ENCODE results near the gene TNFRSF4.

TNFRSF4 gene

DNA sequence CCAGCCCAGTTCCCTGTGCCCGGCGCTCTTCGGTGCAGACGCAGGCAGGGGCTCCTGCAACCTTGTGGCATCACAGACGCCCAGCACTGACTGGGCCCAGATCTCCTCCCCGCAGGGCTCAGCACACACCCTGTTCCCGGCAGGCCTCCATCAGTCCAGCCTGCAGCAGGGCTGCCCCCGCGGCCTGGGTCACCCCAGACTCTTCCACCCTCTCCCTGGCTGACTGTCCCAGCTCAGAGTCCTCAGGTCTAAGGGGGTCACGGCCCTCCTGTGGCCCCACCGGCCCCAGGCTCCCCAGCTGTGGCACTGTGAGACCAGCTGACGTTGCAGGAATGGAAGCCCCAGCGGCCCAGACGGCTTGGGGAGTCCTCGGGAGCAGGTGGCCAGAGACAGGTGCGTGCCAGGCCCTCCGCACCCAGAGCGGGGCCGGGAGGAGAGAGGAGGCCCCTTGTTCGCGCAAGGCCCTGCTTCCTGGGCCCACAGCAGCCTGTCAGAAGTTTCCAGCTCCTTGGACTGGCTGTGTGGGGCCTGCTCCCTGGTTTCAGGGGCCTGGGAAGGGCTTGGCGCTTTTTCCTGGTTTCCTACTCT is 22.3 kb upstream of the TNFRSF4 start:
- Histone ChIP-seq H3K4me1 (ENCODE audit: control insufficient read depth, insufficient read depth, low read length) (no peaks in the 10 kb centered on the region), H3K9ac (ENCODE audit: low read depth, low read length) (no peak overlapping the region), H3K27me3 (ENCODE audit: control insufficient read depth, insufficient read depth, low read length) (no peaks in the 10 kb centered on the region), H3K36me3 (ENCODE audit: control insufficient read depth, insufficient read depth, low read length) (peaks cover 7% of the 10 kb centered on the region), H3K9me3 (ENCODE audit: control insufficient read depth, insufficient read depth, low read length) (no peaks in the 10 kb centered on the region), H3K4me3 (ENCODE audit: low read depth, low read length) (no peak overlapping the region)

DNA sequence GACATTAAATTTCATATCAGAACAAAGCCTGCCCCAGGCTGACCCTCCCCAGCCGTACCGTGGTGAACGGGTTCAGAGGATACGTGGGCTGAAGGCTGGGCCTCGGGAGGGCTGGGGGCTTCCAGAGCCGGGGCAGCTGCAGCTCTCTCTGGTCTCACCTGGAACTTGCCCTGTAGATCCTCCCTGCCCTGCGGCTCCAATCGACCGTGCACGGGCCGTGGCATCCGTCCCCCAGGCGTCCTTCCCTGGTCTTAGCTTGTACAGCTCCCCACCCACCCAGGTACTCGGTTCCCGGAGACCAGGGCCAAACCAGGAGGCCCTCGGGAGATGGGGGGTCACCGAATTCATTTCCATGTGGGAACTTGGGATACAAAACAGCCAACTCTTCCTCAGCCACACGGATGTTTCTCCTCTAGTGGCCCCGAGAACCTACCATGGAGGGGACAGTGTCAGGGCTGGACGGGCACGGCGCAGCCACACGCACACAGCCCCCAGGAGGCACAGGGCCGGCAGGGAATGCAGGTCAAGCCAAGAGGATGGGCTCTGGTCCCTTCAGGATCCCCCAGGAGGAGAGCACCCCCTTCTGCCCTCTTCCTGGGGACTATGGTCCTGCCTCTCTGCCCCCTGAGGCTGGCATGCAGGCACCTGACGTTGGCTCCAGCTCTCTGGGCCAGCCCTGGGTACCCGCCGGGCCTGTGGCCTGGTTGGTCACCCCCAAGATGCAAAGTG is 21.2 kb upstream of the TNFRSF4 start:
- no peaks in the 10 kb centered on the region for H3K4me1 ChIP-seq (ENCODE audit: control insufficient read depth, insufficient read depth, low read length)
- H3K9me3 ChIP-seq (ENCODE audit: control insufficient read depth, insufficient read depth, low read length) = no peaks in the 10 kb centered on the region
- peaks cover 5% of the 10 kb centered on the region for H3K36me3 ChIP-seq (ENCODE audit: control insufficient read depth, insufficient read depth, low read length)
- H3K9ac ChIP-seq (ENCODE audit: low read depth, low read length) = no peak overlapping the region
- H3K4me3 ChIP-seq (ENCODE audit: low read depth, low read length) = no peak overlapping the region
- no peaks in the 10 kb centered on the region for H3K27me3 ChIP-seq (ENCODE audit: control insufficient read depth, insufficient read depth, low read length)

DNA sequence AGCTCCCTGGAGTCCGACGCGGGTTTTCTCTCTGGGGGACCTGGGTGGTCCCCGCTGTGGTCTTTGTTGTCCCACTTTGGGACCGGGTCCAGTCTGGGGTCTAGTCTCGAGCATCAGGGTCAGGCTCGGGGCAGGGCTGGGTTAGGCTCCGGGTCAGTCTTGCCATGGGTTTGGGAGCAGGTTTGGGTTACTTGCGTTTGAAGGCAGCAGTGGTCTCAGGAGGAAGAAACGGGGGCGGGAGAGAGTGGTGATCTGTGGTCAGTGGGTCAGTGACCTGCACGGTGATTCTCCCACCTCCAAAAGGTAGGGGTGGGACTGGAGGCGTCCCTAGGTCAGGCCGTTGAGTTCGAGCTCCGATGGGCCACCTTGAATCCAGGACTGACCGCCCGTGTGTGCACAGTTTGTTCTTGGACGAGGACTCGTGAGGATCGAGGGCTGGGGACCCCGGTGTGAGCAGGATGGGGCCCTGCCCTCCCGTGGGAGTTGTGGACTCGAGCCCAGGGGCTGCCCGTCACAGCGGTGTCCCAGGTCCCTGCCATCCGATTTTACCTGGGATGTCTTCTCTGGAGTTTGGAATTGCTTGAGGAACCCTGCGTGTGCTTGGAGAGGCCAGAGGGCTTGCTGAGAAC is 20.3 kb upstream of the TNFRSF4 start:
- Histone ChIP-seq H3K4me3 (ENCODE audit: low read depth, low read length) (no peak overlapping the region), H3K9me3 (ENCODE audit: control insufficient read depth, insufficient read depth, low read length) (no peaks in the 10 kb centered on the region), H3K9ac (ENCODE audit: low read depth, low read length) (no peak overlapping the region), H3K36me3 (ENCODE audit: control insufficient read depth, insufficient read depth, low read length) (peaks cover 7% of the 10 kb centered on the region), H3K4me1 (ENCODE audit: control insufficient read depth, insufficient read depth, low read length) (no peaks in the 10 kb centered on the region), H3K27me3 (ENCODE audit: control insufficient read depth, insufficient read depth, low read length) (no peaks in the 10 kb centered on the region)

DNA sequence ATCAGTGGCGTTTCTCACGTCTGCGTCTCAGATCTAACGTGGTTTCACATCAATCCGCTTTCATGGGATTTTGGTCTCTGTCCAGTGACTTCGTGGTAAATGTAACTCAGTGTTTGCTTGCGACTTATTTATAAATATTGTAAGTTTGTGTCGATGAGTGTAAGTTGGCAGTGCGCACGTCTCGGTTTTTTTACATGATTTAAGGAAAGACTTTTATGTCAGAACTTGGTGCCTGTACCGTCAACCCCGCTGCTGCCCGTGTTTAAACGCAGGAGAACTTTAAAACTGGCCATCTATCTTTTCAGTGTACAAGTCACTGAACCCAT is 19.6 kb upstream of the TNFRSF4 start:
- no peak overlapping the region for H3K4me3 ChIP-seq (ENCODE audit: low read depth, low read length)

DNA sequence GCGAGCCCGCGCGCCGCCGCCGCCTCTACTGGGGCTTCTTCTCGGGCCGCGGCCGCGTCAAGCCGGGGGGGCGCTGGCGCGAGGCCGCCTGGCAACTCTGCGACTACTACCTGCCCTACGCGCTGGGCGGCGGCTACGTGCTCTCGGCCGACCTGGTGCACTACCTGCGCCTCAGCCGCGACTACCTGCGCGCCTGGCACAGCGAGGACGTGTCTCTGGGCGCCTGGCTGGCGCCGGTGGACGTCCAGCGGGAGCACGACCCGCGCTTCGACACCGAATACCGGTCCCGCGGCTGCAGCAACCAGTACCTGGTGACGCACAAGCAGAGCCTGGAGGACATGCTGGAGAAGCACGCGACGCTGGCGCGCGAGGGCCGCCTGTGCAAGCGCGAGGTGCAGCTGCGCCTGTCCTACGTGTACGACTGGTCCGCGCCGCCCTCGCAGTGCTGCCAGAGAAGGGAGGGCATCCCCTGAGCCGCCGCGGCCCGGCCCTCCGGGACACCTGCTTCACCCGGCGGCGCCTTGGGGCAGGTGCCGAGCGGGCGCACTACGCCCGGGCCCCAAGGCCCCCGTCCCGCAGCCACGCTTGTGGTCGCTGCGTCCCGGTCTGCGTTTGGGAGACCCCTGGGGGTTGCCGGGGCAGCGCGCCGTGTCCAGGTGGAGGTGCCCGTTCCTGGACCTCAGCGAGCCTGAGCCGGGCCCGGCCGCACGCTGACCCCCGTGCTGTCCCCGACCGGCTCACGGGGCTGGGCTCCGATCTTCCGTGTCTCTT is 19.0 kb upstream of the TNFRSF4 start:
- Histone ChIP-seq H3K9ac (ENCODE audit: low read depth, low read length) (no peak overlapping the region), H3K9me3 (ENCODE audit: control insufficient read depth, insufficient read depth, low read length) (no peaks in the 10 kb centered on the region), H3K27me3 (ENCODE audit: control insufficient read depth, insufficient read depth, low read length) (no peaks in the 10 kb centered on the region), H3K36me3 (ENCODE audit: control insufficient read depth, insufficient read depth, low read length) (peaks cover 10% of the 10 kb centered on the region), H3K4me1 (ENCODE audit: control insufficient read depth, insufficient read depth, low read length) (no peaks in the 10 kb centered on the region), H3K4me3 (ENCODE audit: low read depth, low read length) (peak overlapping the region; percentile 37)

More for the DNA sequence above, 19.6 kb upstream of the TNFRSF4 start:
- no peaks in the 10 kb centered on the region for H3K4me1 ChIP-seq (ENCODE audit: control insufficient read depth, insufficient read depth, low read length)
- H3K36me3 ChIP-seq (ENCODE audit: control insufficient read depth, insufficient read depth, low read length) = peaks cover 7% of the 10 kb centered on the region
- no peaks in the 10 kb centered on the region for H3K9me3 ChIP-seq (ENCODE audit: control insufficient read depth, insufficient read depth, low read length)
- no peak overlapping the region for H3K9ac ChIP-seq (ENCODE audit: low read depth, low read length)
- no peaks in the 10 kb centered on the region for H3K27me3 ChIP-seq (ENCODE audit: control insufficient read depth, insufficient read depth, low read length)

DNA sequence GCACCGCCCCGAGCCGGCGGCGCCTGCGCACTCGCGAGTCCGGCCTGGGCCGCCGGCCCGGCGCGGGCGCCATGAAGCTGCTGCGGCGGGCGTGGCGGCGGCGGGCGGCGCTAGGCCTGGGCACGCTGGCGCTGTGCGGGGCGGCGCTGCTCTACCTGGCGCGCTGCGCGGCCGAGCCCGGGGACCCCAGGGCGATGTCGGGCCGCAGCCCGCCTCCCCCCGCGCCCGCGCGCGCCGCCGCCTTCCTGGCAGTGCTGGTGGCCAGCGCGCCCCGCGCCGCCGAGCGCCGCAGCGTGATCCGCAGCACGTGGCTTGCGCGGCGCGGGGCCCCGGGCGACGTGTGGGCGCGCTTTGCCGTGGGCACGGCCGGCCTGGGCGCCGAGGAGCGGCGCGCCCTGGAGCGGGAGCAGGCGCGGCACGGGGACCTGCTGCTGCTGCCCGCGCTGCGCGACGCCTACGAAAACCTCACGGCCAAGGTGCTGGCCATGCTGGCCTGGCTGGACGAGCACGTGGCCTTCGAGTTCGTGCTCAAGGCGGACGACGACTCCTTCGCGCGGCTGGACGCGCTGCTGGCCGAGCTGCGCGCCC is 18.3 kb upstream of the TNFRSF4 start, which contains the start of gene B3GALT6:
B3GALT6 (plus strand) TSS at position 30 of the 588 bp plus-strand sequence; CDS start at position 72, 42 bp downstream.
- Histone ChIP-seq H3K36me3 (ENCODE audit: control insufficient read depth, insufficient read depth, low read length) (peaks cover 16% of the 10 kb centered on the region), H3K4me3 (ENCODE audit: low read depth, low read length) (peak within 1 kb of the TSS; percentile 57), H3K27me3 (ENCODE audit: control insufficient read depth, insufficient read depth, low read length) (no peaks in the 10 kb centered on the region), H3K9me3 (ENCODE audit: control insufficient read depth, insufficient read depth, low read length) (no peaks in the 10 kb centered on the region), H3K4me1 (ENCODE audit: control insufficient read depth, insufficient read depth, low read length) (no peaks in the 10 kb centered on the region), H3K9ac (ENCODE audit: low read depth, low read length) (peak within 1 kb of the TSS; percentile 67)

DNA sequence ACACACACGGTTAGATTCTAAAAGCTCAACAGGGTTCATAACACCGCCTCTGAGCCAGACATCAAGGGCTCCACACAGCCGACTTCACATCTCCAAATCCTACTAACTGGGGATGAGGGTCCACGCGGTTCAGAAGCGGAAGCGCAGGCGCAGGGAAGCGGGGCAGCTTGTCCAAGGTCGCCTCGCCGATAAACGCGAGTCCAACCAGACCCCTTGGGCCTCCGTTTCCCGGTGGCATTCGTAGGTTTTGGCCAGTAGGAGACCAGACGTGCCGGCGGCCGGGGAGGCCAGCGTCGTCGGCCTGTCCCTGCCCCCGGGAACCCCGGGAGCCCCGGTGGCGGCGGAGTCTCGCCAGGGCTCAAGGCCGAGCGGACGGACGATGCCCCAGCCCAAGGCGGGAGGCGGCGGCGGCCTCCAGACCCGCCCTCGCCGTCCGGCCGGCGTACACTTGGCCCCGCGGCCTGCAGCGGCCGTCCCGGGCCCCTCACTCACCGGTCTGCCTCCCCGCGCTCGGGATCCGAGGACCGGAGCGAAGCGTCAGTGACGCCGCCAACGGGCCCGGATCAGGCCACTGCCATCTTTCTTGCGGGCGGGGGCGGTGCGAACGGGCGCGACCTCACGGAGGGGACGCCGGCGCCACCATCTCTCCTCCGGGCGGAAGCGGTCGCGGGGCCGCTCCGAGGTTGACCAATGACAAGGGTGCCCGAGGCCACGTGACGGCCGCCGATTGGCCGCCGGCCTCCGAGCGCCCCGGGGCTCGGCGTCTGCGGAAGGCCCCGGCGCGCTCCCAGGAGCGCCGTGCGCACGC is 17.7 kb upstream of the TNFRSF4 start, which contains the start of gene SDF4:
SDF4 (minus strand) TSS at position 602 of the 808 bp plus-strand sequence. CDS start 3,229 bp downstream, outside the sequence.
- Histone ChIP-seq H3K4me3 (ENCODE audit: low read depth, low read length) (peak within 1 kb of the TSS; percentile 57), H3K27me3 (ENCODE audit: control insufficient read depth, insufficient read depth, low read length) (no peaks in the 10 kb centered on the region), H3K9ac (ENCODE audit: low read depth, low read length) (peak within 1 kb of the TSS; percentile 67), H3K36me3 (ENCODE audit: control insufficient read depth, insufficient read depth, low read length) (peaks cover 16% of the 10 kb centered on the region), H3K4me1 (ENCODE audit: control insufficient read depth, insufficient read depth, low read length) (no peaks in the 10 kb centered on the region), H3K9me3 (ENCODE audit: control insufficient read depth, insufficient read depth, low read length) (no peaks in the 10 kb centered on the region)

DNA sequence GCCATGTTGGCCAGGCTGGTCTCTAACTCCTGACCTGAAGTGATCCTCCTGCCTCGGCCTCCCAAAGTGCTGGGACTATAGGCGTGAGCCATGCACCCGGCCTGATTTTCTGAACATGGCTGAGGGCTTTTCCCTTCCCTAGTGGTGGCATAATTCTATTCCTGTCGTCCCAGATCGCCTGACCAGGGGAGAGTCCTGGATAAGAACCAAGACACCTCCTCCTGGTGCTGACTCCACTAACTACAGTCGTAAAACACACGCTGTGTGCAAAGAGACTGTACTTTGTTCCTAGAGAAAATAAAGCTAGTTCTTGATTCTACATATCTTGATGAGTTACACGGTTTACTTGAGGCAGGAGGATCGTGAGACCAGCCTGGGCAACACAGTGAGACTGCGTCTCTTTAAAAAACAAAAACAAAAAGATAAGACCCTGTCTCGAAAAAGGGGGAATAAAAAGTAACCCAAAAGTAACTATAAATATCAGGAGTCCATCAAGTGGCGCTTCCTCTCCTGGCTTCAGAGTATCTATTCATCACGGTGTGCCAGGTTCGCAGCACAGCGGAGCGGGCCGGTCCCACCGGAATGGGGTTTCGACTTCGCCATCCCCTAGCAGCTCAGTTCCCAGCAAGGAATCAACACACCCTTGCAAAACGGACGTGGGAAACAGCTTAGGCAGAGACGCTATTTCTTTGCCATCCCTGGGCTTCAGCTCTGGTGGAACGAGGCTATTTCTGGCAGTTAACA is 16.9 kb upstream of the TNFRSF4 start:
- Histone ChIP-seq H3K4me1 (ENCODE audit: control insufficient read depth, insufficient read depth, low read length) (no peaks in the 10 kb centered on the region), H3K36me3 (ENCODE audit: control insufficient read depth, insufficient read depth, low read length) (peaks cover 16% of the 10 kb centered on the region)

DNA sequence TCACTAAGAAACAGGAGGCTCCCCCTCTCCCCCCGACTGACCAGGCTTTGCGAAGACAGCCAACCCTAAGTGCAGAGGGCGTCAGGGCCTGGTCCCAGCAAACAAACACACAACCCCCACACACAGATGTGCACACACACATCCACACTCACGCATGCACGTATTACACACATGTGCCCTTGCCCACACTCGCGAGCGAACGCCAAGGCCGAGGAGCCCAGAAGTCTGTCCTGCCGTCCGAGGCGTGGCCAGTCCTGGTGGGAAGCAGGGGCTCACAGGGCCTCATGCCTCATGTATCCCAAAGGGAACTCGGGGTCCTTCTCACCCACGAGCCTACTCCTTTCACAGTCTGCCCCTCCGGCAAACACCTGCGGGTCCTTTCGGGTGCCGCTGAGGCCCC is 15.8 kb upstream of the TNFRSF4 start:
- Histone ChIP-seq H3K4me3 (ENCODE audit: low read depth, low read length) (no peak overlapping the region), H3K9ac (ENCODE audit: low read depth, low read length) (no peak overlapping the region), H3K4me1 (ENCODE audit: control insufficient read depth, insufficient read depth, low read length) (no peaks in the 10 kb centered on the region), H3K36me3 (ENCODE audit: control insufficient read depth, insufficient read depth, low read length) (peaks cover 14% of the 10 kb centered on the region), H3K27me3 (ENCODE audit: control insufficient read depth, insufficient read depth, low read length) (no peaks in the 10 kb centered on the region), H3K9me3 (ENCODE audit: control insufficient read depth, insufficient read depth, low read length) (no peaks in the 10 kb centered on the region)

More for the DNA sequence above, 16.9 kb upstream of the TNFRSF4 start:
- peak overlapping the region; percentile 67 for H3K9ac ChIP-seq (ENCODE audit: low read depth, low read length)
- no peaks in the 10 kb centered on the region for H3K9me3 ChIP-seq (ENCODE audit: control insufficient read depth, insufficient read depth, low read length)
- no peaks in the 10 kb centered on the region for H3K27me3 ChIP-seq (ENCODE audit: control insufficient read depth, insufficient read depth, low read length)
- peak overlapping the region; percentile 57 for H3K4me3 ChIP-seq (ENCODE audit: low read depth, low read length)

DNA sequence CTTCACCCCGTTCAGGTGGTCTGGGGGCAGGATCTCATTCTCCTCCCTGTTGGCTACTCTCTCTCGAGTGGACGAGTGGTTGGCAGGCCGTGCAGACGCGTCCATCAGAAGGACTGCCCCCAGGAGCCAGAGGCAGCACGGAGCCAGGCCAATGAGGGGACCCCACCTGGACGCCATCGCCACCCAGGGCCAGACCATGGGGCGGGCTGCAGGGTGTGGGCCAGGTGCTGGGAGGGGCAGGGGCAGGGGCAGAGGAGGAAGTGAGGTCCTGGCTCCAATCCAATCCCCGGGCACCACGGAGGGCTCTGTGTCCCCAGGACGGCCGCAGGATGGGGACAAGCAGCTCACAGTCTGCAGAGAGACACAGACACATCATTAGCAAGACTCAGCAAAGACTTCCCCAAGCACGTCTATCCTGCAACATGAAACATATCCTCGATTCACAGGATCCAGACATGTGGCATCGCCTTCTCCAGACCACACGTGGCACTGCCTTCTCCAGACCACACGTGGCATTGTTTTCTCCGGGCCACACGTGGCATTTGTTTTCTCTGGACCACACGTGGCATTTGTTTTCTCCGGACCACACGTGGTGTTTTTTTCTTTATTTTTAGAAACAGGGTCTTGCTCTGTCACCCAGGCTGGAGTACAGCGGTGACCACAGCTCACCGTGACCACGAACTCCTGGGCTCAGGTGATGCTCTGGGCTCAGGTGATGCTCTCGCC is 14.8 kb upstream of the TNFRSF4 start:
- no peak overlapping the region for H3K9ac ChIP-seq (ENCODE audit: low read depth, low read length)
- H3K9me3 ChIP-seq (ENCODE audit: control insufficient read depth, insufficient read depth, low read length) = no peaks in the 10 kb centered on the region
- H3K27me3 ChIP-seq (ENCODE audit: control insufficient read depth, insufficient read depth, low read length) = no peaks in the 10 kb centered on the region
- H3K36me3 ChIP-seq (ENCODE audit: control insufficient read depth, insufficient read depth, low read length) = peaks cover 11% of the 10 kb centered on the region
- H3K4me3 ChIP-seq (ENCODE audit: low read depth, low read length) = no peak overlapping the region
- no peaks in the 10 kb centered on the region for H3K4me1 ChIP-seq (ENCODE audit: control insufficient read depth, insufficient read depth, low read length)
